Dermis microvascular lymphatic vessel endothelial cell (primary cell): ENCODE measurements around the gene ISY1. TPM values are rescaled to one million over a fixed set of nuclear protein-coding genes. Genes with fewer than 3 reads are reported as not detected.
A peak's percentile ranks its signal among the peaks of the same experiment; 100 is the strongest.
"Not testable (repeated sequence)": the region's sequence is repeated elsewhere in the genome, so short reads cannot be mapped to it uniquely, and the experiment has no call there.

Experiments
- DNase-seq, 2 donors: peaks; one replicate each; pipeline versions ENCODE4 v3.0.0 to v3.0.0-alpha.2; 2010; ENCODE audit warnings: low read depth in 2 of 2
- total RNA-seq: library from RNA; depleted of rRNA; stranded (reverse); fragments of >200 nt; gene quantifications from 2 replicates; pipeline ENCODE4 v1.2.1, GENCODE V29; 2014

ISY1 gene
- total RNA-seq, 1 donor from 2014 or later, result 60.1 TPM

DNA sequence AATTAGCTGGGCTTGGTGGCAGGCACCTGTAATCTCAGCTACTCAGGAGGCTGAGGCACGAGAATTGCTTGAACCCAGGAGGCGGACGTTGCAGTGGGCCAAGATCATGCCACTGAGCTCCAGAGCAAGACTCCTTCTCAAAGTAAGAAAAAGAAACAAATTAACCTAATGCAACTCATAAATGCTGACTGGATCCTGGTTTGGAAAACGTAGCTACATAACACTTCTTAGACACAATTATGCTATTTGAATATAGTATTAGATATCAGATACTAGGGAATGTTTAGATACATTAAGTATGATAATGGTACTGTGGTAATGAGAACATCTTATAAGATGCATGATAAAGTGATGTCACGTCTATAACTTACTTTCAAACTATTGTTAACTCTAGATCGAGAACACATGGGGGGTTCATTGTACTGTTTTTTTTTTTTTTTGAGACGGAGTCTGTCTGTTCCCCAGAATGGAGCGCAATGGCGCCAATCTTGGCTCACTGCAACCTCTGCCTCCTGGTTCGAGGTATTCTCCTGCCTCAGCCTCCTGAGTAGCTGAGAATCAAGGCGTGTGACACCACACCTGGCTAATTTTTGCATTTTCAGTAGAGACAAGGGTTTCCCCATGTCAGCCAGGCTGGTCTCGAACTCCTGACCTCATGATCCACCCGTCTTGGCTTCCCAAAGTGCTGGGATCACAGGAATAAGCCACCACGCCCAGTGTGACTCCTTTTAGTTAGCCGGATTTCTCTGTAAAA, 5.9 kb upstream of the ISY1 start:
- no peak for DNase-seq

DNA sequence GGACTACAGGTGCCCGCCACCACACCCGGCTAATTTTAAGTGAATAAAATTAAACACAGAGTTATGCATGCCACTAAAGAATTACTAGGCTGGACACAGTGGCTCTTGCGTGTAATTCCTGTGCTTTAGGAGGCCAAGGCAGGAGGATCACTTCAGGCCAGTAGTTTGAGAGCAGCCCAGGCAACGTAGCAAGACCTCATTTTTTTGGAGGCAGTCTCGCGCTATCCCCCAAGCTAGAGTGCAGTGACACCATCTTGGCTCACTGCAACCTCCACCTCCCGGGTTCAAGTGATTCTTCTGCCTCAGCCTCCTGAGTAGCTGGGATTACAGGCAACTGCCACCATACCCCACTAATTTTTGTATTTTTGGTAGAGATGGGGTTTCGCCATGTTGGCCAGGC, 4.7 kb upstream of the ISY1 start:
- DNase-seq, result not testable (repeated sequence)

DNA sequence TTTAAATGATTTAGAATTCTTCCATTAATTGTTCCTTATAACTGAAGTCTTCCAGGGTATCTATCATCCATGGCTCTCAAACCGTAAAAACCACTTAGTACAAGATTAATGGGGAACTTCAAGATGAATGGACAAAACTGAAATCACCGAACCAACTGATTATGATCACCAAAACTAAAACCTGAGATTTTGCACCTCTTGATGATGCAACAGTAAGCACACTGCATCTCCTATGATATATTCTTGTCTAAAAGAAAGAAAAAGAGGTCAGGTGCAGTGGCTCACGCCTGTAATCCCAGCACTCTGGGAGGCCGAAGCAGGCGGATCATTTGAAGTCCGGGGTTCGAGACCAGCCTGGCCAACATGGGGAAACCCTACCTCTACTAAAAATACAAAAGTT, 3.6 kb upstream of the ISY1 start:
- no peak for DNase-seq

DNA sequence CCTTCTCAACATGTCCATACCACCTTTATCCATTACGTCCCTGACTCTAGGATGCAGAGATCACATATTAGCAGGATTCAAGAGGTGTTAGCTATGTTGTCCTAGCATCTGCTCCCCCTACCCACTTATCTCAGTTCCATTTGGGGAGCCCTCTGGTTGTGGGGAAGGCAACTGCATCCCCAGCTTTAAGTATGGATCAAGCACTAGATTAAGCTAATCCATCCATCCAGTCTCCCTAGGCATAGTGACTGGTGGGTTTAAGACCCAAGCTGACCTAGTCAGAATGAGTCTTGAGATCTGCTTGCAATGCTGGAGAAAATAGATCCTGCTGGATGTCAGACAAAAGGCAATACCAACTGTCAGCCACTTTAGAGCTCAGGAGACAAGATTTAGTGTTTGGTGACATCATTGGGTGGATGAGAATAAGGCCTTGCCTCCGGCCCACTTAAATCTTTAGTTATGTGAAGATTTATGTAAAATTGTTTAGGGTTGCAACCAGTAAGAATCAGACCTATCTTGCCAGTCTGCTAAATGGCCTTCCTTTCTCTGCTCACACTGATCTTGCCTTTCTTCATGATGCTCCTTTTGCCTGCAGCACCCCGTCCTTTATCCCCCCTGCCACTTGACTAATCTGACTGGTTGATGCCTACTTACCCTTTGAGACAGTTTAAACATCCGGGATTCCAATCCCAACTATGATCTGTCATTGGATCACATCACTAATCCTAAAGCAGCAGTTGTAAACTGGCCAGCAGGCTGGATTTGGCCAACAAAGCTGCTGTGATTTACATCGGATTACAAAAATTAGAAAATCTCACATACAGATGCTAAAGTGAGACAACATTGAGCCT, 2.1 kb upstream of the ISY1 start:
- DNase-seq, result peak in 1 of 2 donors; percentile 7

DNA sequence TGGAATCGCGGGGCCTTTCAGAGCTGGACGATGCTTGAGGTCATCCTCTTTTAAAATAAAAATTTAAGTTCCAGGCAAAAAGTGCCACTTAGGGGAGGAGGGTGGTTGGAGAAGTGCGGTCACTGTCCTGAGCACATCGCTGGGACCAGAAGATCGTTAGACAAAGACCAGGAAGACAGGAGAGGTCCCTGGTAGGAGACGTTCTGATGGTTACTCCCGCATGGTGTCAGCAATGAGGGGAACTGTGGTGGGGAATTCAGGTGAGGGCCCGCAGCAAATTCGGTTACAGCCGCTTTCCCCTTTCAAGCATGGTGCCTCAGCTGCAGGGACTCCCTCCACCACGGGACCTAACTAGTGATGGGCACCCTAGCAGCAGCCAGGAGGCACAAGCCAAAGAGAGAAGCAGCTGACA, 1.0 kb upstream of the ISY1 start:
- DNase-seq, result peak in 1 of 2 donors; percentile 25

DNA sequence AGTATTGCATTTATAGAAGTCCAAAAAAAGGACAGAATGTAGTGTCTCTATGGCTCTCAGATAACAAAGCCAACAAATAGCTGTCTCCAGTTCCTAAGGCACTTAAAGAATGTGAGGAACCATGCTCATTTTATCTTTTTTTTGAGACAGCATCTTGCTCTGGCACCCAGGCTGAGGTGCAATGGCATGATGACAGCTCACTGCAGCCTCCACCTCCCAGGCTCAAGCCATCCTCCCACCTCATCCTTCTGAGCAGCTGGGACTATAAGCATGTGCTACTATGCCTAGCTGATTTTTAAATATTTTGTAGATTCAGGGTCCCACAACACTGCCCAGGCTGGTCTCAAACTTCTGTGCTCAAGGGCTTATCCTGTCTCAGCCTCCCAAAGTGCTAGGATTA, 16.1 kb downstream of the ISY1 start:
- no peak for DNase-seq

DNA sequence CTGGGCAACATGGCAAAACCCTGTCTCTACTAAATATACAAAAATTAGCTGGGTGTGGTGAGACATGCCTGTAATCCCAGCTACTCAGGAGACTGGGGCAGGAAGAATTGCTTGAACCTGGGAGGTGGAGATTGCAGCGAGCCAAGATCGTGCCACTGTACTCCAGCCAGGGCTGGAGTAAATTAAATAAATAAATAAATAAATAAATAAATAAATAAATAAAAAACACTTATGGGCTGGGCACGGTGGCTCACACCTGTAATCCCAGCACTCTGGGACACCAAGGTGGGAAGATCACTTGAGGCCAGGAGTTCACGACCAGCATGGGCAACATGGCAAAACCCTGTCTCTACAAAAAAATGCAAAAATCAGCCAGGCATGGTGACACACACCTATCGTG, 19.9 kb downstream of the ISY1 start:
- not testable (repeated sequence) for DNase-seq

DNA sequence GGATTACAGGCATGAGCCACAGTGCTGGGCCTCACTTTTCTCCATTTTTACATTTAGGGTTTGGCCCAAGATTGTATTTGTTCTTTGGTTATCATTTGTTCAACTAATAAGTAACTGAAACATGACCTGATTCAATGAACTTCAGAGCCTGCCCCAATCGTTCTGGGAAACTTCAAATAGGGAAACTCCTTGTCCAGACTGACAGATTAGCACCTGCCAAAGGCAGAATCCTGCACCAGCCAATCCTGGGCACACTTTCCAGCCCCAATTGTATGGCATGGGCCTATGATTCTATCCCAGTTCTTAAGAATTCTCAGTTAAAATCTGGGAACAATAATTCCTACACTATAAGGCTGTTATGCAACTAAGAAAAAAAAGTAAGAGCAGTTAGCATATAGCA, 21.0 kb downstream of the ISY1 start:
- no peak for DNase-seq

DNA sequence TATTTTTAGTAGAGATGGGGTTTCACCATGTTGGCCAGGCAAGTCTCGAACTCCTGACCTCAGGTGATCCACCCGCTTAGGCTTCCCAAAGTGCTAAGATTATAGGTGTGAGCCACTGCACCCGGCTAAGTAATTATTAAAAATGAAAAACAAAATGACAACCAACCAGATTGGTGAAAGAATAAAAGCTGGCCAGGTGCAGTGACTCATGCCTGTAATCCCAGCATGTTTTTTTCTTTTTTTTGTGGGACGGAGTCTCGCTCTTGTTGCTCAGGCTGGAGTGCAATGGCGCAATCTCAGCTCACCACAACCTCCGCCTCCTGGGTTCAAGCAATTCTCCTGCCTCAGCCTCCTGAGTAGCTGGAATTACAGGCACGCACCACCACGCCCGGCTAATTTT, 24.6 kb downstream of the ISY1 start:
- not testable (repeated sequence) for DNase-seq

DNA sequence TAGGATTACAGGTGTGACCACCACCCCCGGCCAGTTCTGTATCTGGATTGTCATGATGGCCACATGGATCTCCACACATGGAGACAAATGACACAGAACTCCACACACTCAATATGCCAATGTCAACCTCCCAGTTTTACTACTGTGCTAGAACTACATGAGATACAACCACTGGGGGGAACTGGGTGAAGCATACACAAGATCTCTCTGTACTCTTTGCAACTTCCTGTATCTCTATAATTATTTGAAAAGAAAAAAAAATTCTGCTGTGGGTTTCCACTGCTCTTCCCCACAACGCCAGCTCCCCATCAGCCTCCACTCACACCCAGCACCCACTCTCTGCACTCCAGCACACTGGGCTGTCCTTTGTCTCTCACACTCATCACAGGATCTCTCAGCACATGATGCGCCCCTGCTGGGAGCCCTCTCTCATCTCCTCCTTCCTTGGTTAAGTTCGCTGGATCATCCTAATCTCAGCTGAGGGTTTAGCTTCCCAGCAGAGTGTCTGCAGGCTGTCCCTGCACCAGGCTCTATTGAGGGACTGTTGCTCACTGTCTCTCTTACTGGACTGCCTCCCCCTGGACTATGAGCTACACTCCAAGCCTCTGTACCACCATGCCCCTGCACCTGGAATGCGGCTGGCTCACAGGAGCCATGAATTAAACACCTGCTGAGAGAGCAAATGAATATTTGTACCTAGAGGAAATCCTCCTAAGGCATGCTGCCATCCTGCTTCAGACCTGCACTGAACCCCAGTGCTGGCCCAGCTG, 28.6 kb downstream of the ISY1 start:
- no peak for DNase-seq

DNA sequence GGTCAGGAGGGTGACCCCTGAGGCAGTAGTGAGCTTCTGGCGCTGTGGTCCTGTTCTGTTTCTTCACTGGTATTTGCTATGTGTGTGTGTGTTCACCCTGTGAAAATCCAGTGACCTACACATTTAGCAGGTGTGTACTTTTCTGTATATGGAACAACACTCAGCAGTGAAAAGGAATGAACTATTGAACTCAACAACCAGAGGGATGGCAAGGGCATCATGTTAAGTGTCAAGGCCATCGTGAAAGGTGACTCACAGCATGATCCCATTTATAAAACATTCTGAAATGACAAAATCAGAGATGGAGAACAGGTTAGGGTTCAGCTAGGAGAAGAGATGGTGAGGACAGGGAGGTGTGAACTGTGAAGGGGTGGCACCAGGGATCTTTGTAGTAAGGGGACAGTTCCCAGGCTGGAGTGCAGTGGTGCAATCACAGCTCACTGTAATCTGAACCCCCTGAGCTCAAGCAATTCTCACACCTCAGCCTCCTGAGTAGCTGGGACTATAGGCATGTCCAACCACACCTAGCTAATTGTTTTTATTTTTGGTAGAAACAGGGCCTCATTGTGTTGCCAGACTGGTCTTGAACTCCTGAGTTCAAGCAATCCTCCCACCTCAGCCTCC, 29.3 kb downstream of the ISY1 start:
- no peak for DNase-seq

DNA sequence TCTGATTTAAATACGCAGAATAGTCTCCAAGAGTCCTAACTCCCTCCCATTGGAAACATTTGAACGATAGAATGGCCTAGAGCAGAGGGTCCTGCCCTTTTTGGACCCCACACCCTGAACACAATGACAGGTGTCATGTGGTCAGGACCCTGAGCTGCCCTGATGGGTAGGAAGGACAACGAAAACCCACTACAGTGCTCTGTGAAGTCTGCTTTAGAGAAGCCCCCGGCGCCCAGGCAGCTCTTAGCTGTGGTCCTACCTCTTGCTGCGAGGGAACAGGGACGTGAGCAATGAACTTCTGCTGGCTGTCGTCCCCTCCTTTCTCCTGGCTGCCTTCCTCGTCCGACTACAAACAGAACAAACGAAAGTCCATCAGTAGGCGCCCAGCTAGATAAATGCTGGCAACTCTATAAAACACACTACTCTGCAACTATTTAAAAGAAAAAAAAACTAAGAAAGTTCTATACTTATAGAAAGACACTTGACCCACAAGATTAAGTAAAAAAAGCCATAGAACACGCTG, 30.5 kb downstream of the ISY1 start:
- no peak for DNase-seq

DNA sequence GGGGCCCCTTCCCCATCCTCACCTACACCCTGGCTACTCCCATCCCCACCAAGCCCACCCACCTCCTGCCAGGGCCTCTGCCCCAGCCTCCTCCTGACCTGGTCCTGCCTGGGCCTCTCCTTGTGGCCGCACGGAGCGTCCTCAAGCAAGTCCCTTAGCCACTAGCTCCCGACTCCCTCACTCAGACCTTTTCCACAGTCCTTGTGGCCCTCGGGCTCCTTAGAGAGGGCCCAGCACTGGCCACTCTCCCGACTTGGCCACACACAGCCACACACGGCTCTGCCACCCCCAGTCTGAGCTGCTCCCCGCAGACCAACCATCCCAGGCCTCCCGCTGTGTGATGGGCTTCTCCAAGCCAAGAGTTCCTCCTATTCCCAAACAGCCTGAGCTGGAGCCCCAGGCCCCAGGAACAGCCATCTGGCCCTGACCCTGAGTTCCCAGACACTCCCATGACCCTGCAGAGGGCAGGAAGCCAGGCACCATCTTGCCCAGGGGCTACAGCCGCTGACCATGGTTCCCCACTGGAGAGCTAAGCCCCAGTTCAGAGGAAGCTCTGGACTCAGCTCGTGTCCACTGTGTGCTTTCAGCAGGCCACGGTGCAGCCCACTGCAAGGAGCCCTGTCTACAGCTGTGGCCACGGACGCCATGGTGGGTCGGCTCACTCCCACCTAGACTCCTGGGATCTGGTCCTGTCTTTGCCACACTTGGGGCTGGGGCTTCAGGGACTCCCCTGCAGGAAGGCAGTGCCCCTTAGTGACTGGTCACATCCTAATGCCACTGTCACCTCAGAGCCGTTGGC, 32.3 kb downstream of the ISY1 start:
- DNase-seq, result no peak

DNA sequence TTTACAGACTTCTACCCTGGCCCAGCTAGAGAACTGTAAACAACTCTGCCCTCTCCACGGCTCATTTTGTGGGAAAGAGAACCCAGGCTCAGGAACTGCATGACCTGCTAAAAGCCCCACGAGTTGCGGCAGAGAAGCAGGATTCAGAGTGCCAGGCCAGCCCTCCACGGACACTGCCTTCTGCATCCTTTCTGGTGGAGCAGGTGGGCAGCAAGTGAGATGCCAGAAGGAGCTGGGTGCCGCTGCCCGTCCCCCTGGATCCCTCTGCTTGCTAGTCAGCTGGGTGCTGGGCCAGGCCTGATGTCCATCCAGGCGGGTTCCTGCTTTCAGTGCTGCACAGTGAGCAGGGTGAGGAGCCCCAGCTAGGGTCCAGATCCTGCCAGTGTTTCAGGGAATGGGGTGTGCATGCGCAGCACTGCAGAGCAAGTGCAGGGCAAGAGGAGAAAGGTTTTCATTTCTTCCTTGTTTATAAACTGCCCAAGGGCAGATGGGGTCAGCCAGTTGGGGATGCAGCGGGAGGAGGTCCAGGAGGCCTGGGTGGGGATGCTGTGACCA, 34.1 kb downstream of the ISY1 start:
- no peak for DNase-seq

DNA sequence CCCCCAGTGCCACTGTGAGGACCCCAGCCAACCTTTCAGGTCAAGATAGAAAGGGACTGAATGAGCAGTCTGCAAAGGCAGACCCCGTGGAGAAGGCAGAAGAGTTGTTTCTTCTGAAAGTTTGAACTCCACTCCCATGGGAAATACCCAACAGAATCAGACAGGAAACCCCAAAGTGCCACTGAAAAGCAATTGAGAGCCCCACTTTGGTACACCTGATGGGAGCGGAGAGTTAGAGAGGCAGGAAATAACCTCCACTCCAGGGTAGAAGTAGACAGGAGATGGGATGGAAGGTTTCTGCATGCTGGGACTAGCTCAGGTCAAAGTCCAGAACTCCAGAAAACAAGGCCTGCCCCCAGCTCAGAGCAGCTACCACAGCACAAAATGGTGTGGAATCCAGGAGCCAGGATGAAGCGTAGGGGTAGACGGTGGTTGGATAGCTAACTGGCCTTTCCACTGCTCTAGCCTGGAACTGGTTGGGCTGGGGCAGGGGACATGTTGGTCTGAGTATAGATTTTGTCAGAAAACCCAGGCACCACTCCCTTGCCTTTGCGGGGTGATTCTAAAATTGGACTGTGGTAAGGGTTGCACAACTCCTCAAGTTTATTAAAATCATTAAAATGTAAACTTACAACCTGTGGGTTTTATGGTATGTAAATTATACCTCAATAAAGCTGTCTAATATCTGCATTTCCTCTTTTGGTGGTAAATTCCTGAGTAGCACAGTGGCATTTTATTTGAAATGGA, 37.4 kb downstream of the ISY1 start:
- DNase-seq, result no peak

DNA sequence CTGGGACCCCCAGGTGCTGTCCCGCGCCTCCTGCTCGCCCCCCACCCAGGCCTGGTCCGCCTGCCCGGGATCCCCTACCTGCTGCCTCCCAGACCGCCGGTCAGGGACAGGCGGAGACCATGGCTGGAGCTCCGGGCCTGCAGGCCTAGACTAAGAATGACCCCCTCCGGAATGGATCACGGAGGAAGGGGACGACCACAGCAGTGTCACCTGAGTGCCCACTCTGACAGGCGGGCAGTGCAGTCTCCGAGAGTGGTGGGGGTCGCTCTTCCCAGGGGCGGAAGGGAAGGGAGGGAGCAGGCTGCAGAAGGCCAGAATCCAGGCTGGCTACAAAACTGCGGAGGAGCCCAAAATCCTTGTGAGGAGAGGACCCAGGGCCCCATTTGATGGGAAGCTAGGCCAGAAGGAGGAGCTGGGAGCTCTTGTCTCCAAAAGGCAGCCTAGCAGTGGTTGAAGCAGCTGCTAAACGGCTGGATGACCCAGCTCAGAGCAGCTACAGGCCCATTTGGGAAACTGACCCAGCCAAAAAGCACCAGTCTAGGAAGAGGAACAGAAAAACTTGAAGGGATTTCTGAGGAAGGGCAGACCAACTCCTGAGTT, 38.4 kb downstream of the ISY1 start:
- DNase-seq, result no peak

DNA sequence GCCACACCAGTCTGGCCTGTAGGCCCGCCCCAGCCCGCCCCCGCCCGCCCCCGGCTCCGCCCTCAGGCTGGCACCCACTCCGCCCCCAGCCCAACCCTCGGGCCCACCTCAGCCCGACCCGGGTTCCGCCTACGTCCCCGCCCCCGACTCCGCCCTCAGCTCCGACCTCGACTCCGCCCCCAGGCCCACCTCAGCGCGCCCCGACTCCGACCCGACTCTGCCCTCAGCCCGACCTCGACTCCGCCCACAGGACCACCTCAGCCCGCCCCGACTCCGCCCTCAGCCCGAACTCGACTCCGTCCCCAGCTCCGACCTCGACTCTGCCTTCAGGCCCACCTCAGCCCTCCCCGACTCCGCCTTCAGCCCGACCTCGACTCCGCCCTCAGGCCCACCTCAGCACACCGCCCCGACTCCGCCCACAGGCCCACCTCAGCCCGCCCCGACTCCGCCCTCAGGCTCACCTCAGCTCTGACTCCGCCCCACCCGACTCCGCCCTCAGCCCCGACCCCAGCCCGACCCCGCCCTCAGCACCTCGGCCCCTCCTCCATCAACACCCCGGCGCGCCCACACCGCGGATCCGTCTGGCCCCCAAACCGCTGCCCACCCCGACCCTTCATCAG, 39.0 kb downstream of the ISY1 start, which contains the start of gene RAB43:
RAB43 (minus strand) TSS at position 13 of the 620 bp plus-strand sequence. CDS start 315 bp downstream, outside the sequence.
- peak; percentile 68 to 88 for DNase-seq

DNA sequence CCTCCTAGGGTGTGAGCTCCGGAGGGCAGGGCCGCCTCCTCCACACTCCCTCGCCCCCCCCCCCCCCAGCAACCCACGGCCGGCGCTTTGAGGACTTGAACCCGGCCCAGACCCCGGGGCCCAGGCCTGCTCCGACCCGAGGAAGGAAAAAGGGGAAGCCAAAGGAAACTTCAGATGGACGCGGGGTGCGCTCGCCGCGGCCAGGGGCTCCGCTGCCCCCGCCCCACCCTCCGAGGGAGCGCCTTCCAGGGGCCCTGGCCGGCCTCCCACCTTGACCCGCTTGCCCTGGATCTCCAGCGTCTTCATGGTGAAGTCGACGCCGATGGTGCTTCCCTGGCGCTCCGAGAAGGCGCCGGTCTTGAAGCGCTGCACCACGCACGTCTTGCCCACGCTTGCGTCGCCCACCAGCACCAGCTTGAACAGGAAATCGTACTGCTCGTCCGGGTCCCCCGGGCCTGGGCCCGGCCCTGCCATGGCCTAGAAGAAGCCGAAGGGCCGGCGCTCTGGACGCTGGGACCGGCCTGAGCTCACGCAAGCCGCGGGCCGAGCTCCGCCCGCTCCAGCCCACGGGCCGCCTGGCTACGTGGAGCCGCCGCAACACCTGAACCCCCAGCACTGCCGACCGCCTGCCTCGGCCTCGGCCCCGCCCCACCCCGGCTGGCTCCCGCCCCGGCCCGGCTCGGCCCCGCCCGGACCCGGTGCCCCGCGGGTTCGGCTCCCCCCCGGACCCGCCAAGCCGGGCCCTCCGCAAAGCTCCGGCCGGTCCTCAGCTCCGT, 39.7 kb downstream of the ISY1 start:
- DNase-seq, result no peak
